PC-9 (cell line): ENCODE measurements around the gene MTG1.

ENCODE experiments used
- EZH2 ChIP-seq: fragments of 200-600 bp; sonication (generic); IDR thresholded peaks from 2 replicates; pipeline ENCODE4 v1.8.0; 2017; ENCODE audit warnings: antibody characterized with exemption, low read depth
- TF ChIP-seq, protein P1 (sequence below): fragments of 200-600 bp; sonication (generic); conservative IDR thresholded peaks from 2 replicates; pipeline ENCODE4 v1.6.1; 2017; ENCODE audit warnings: mixed run types, antibody characterized with exemption, mild to moderate bottlenecking, moderate library complexity

DNA sequence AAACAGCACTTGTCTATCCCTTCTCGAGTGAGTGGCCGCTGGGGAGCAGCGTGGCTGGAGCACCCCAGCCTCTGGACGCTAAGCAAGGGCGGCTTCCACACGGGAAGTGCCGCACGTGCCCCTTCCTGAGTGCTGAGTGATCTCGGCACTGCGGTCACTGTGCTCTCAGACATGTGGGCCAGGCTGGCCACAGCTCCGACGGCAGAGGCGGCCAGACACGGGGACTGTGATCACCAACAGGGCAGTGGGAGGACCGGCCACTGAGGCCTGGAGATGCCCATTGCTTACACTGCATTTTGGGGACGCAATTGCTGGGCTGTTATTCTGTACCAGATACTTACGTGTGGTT, 27.9 kb upstream of the MTG1 start:
- TF ChIP-seq, protein P1, sequence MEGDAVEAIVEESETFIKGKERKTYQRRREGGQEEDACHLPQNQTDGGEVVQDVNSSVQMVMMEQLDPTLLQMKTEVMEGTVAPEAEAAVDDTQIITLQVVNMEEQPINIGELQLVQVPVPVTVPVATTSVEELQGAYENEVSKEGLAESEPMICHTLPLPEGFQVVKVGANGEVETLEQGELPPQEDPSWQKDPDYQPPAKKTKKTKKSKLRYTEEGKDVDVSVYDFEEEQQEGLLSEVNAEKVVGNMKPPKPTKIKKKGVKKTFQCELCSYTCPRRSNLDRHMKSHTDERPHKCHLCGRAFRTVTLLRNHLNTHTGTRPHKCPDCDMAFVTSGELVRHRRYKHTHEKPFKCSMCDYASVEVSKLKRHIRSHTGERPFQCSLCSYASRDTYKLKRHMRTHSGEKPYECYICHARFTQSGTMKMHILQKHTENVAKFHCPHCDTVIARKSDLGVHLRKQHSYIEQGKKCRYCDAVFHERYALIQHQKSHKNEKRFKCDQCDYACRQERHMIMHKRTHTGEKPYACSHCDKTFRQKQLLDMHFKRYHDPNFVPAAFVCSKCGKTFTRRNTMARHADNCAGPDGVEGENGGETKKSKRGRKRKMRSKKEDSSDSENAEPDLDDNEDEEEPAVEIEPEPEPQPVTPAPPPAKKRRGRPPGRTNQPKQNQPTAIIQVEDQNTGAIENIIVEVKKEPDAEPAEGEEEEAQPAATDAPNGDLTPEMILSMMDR, result no peak
- TF ChIP-seq EZH2, result no peak
